ENCODE data around the gene C11orf91. TPM values are rescaled to one million over a fixed set of nuclear protein-coding genes. Genes with fewer than 3 reads are reported as not detected.

C11orf91 gene
- total RNA-seq, 1 donor = not detected

- DNase-seq (ENCODE audit: low read depth in 2 of 3, low spot score in 2 of 3) = no peak
Observed at GRCh38 chr11:33654594-33654993, 46.0 kb downstream of the C11orf91 start.

DNA sequence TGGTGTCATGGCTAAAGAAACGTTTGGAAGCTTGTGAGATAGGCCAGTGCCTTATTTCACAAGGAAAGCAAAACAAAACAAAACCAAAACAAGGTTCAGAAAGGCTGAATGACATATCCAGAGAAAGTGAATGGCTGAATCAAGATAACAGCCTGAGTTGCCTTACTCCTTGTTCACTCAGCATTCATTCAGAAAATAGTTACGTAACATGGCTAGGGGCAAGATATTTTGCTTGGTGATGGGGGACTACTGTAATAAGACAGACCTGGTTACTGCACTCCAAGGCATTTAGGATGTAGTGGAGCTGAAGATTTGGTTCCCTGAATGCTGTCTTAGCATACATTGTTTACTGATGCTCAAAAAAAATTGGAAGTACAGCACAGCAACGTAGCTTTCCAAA is 47.7 kb downstream of the C11orf91 start:
- no peak for DNase-seq (ENCODE audit: low read depth in 2 of 3, low spot score in 2 of 3)

- DNase-seq (ENCODE audit: low read depth in 2 of 3, low spot score in 2 of 3) = no peak
Observed at GRCh38 chr11:33652431-33652830, 48.2 kb downstream of the C11orf91 start.

DNA sequence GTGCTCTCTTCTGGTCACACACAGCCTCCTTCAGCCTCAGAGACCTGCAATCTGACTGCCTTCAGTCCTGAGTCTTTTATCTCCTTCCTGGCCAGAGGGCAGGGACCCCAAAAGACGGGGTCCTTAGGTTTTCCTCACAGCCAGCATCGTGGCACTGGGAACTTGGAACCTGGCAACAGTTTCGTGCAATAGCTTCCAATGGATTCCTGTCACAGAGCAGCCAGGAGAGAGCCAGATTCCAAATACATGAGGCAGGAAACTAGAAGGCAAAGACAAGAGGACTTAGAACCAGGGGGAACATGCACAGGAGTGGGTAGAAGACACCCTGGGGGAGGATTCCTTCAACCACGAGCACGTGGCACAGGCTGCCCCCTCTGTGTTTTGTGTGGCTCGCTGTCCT is 48.6 kb downstream of the C11orf91 start:
- DNase-seq (ENCODE audit: low read depth in 2 of 3, low spot score in 2 of 3) = no peak

- DNase-seq (ENCODE audit: low read depth in 2 of 3, low spot score in 2 of 3) = no peak
Observed at GRCh38 chr11:33651555-33651954, 49.1 kb downstream of the C11orf91 start.

DNA sequence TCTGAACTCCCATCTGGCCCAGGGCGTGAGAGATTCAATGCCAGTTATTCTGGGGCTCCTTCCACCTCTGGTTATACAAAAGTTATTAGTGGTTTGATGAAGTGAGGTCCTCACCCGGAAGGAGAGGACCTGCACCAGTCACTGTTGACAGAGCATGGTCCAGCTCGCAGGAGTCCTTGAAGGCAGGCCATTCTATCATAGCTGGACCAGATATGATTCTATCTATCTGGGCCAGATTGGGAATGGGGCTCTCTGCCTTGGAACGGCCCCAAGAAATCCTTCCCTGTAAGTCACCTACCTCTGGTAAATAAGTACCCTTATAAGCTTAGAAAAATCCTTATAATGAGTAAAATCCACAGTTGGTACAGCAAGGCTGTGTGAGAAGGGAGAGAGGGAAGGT is 50.7 kb downstream of the C11orf91 start:
- DNase-seq (ENCODE audit: low read depth in 2 of 3, low spot score in 2 of 3) = no peak

Other genes starting within 250 kb of the C11orf91 start
- gene CD59, start 35.6 kb upstream of the C11orf91 start, total RNA-seq = 44.4 TPM
- 19.4 TPM for gene FBXO3, start 73.7 kb upstream of the C11orf91 start, total RNA-seq
- gene LMO2, start 191.2 kb upstream of the C11orf91 start, total RNA-seq = 148 TPM

All from hematopoietic multipotent progenitor cell (in vitro differentiated cells).